Stomach (tissue), 4 donors: ENCODE measurements around the gene VWA7.

ENCODE experiments used
- EP300 ChIP-seq: sonication (generic); formaldehyde crosslinking; IDR thresholded peaks from one replicate; pipeline ENCODE4 v1.6.1; 2017; ENCODE audit warnings: antibody characterized with exemption
- POLR2AphosphoS5 ChIP-seq, 3 donors: sonication (generic); formaldehyde crosslinking; IDR thresholded peaks; one replicate each; pipeline ENCODE4 v1.6.1; 2016; ENCODE audit warnings: antibody characterized with exemption in 3 of 3

- TF ChIP-seq EP300: no peak
- no peak for TF ChIP-seq POLR2AphosphoS5 (IDR thresholded peaks at IDR 0.05)
Observed at GRCh38 chr6:31760790-31761189, 16.3 kb downstream of the VWA7 start.
